Right cardiac atrium (tissue), 5 donors: ENCODE results near the gene TMEM191C. TPM values are rescaled to one million over a fixed set of nuclear protein-coding genes. Genes with fewer than 3 reads are reported as not detected.
"Not testable (repeated sequence)": the region's sequence is repeated elsewhere in the genome, so short reads cannot be mapped to it uniquely, and the experiment has no call there.

Source experiments
- ATAC-seq, 2 donors: fragments of 200-7000 bp; cut with Tn5 transposase; one replicate each; pipeline versions ENCODE4 v1.8.0 to v1.9.1; 2020; ENCODE audit warnings: moderate library complexity in 2 of 2, mild to moderate bottlenecking in 1 of 2
- DNase-seq, 3 donors: peaks; one replicate each; pipeline ENCODE4 v3.0.0-alpha.2; 2020
- H3K27ac ChIP-seq: one replicate; pipeline ENCODE4 v1.5.1; 2013; ENCODE audit warnings: mild to moderate bottlenecking, low read length, control low read depth, moderate library complexity
- H3K27me3 ChIP-seq: one replicate; pipeline ENCODE4 v1.6.1; 2013; ENCODE audit not compliant: control insufficient read depth, insufficient read depth
- H3K4me1 ChIP-seq: one replicate; pipeline ENCODE4 v1.6.1; 2013; ENCODE audit warnings: low read length; ENCODE audit not compliant: control insufficient read depth, insufficient read depth
- H3K4me3 ChIP-seq: one replicate; pipeline ENCODE4 v1.5.1; 2013; ENCODE audit warnings: low read length, control low read depth
- H3K9me3 ChIP-seq: one replicate; pipeline ENCODE4 v1.6.1; 2013; ENCODE audit warnings: low read length; ENCODE audit not compliant: control insufficient read depth
- WGBS: extraction: QIAGEN DNeasy Blood & Tissue Kit; methylation state at CpG from one replicate; pipeline ENCODE4 v1.1.7; 2013; 5-methylcytosine and 5-hydroxymethylcytosine counted together
- intact Hi-C, 4 donors: fragments of 100-400 bp; cut with DNase I; formaldehyde crosslinking; loops; one replicate each; pipeline versions ENCODE4 v1.11.0 to v1.14.0; 2022 to 2023
- polyA plus RNA-seq: library from polyadenylated mRNA; stranded (reverse); fragments of 200-250 nt; gene quantifications from one replicate; pipeline ENCODE4 v1.2.3, GENCODE V29; 2013
- total RNA-seq, 4 donors: library from RNA; stranded (reverse); fragmentation: NEBNext Ultra II Directional; extraction: Animal tissue kit (Norgen Biotek cat#: 25700); gene quantifications; one replicate each; pipeline ENCODE4 v1.2.1, GENCODE V29; 2021
- donor health status: healthy with polysubstance abuse.
- donor health status: DM: no; HTN: yes; CAD: no.
- donor health status: DM: no; HTN: no; CAD: no.
- donor health status: DM: no; HTN: yes; CAD: no; lungs with severe emphysema.
- donor health status: DM: yes; HTN: yes; CAD: no.

TMEM191C gene
- total and polyA plus RNA-seq, 5 donors: 0.66 to 1.4 (median 0.94) TPM; not detected in 1

GRCh38 chr22:21492271-21492670 lies 25.1 kb downstream of the TMEM191C start:
- DNase-seq, H3K4me3 ChIP-seq, H3K9me3 ChIP-seq, H3K4me1 ChIP-seq, H3K27ac ChIP-seq, H3K27me3 ChIP-seq, intact Hi-C loops: not testable (repeated sequence)
- no CpG with 5 or more reads among the region's 8 CpGs for WGBS
- peak; percentile 3 to 37 for ATAC-seq

DNA sequence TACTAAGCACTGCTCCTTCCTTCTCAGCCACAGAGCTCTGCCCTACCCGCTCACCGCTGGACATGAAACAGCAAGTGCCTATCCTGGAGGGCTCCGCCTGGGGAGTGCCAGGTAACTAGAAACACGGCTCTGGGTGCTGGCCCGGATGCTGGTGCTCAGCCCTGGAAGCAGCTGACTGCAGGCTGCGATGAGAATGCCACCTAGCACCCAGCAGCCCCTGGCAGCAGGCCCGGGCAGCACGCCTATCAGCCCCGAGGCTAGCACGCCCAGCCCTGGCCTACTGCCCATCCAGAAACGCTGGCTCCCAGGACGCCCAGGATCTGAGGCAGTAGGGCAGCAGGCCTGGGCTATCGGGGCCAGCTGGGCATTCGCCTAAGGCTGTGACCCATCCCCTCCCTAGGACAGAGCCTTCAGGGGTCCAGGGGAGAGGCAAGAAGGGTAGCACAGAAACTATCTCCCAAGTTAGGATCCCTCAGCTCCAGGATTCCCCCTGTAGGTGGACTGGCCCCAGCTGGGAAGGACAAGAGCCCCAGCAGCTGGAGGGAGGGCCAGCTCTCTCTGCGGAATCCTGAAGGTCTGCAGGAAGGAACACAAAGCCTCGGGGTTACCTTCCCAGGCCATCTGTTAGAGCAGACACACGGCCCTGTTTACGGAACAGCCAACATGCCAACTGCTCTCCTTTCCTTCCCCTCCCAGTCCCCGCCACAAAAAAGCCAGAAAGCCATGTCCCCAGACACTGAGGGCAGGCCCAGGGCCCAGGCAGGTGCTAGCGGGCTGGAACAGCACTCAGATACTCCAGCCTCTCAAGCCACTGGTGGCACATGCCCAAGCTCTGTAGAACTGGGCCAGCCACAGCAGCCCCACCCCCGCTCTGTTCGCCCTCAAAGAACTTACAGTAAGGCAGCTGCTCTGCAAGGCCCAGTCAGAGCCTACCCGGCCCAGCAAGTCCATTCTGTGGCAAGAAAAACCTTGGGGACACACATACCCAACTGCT lies 26.9 kb downstream of the TMEM191C start:
- H3K4me3 ChIP-seq, H3K4me1 ChIP-seq, H3K9me3 ChIP-seq, intact Hi-C loops, DNase-seq, H3K27ac ChIP-seq, H3K27me3 ChIP-seq: not testable (repeated sequence)
- ATAC-seq: peak; percentile 73 to 75
- no CpG with 5 or more reads among the region's 23 CpGs for WGBS

- ATAC-seq: peak; percentile 90 to 91
- WGBS: no CpG with 5 or more reads among the region's 4 CpGs
- intact Hi-C loops: not testable (repeated sequence)
These were observed 30.8 kb downstream of the TMEM191C start for GRCh38 chr22:21497984-21498383.

GRCh38 chr22:21498489-21498888 lies 31.3 kb downstream of the TMEM191C start:
- not testable (repeated sequence) for DNase-seq
- ATAC-seq: peak; percentile 10 to 22
- no CpG with 5 or more reads among the region's 7 CpGs for WGBS

More at GRCh38 chr22:21497984-21498383, 30.8 kb downstream of the TMEM191C start:
- not testable (repeated sequence) for H3K9me3 ChIP-seq, H3K4me3 ChIP-seq, H3K27ac ChIP-seq, H3K4me1 ChIP-seq, H3K27me3 ChIP-seq, DNase-seq

DNA sequence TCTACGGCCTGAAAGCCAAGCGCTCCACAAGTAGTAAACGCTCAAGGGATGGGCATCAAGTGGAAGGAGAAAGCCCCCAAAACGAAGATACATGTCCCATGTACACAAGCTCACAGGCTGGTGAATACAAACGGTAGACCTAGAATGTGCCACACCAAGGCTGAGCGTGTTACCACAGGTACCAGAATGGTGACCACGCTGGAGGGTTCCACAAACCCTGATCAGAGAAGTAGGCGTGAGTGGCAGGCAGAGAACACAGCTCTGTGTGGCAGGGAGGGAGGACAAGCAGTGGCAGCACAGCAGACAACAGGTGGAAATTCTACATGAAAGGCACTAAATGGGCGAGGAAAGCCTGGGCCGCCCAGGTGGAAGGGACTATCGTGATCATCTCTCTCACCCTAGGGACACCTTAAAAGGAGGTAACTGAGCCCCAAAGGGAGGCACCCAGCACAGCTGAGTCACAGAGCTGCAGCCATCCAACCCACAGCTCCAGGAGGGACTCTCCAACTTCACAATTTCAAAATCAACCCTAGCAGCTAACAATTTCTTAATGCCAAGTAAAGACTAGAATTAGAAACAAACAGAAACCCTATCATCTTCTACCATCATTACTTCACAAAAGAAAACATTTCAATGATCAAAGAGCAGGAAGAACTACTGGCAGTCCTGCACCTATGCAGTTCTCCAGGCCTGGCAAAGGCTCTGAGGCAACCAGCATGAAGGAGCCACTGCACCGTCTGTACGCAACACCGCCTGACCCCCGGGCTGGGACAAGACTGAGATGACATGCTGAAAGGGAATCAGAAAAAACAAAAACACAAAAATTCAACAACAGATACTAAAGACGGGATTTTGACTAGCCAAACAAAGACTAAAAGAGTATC lies 32.7 kb downstream of the TMEM191C start:
- intact Hi-C loops, H3K27ac ChIP-seq, H3K27me3 ChIP-seq, ATAC-seq, H3K4me1 ChIP-seq, H3K4me3 ChIP-seq, DNase-seq, H3K9me3 ChIP-seq: not testable (repeated sequence)
- no CpG with 5 or more reads among the region's 16 CpGs for WGBS

More at GRCh38 chr22:21498489-21498888, 31.3 kb downstream of the TMEM191C start:
- H3K9me3 ChIP-seq, intact Hi-C loops, H3K4me3 ChIP-seq, H3K27me3 ChIP-seq, H3K4me1 ChIP-seq, H3K27ac ChIP-seq: not testable (repeated sequence)

DNA sequence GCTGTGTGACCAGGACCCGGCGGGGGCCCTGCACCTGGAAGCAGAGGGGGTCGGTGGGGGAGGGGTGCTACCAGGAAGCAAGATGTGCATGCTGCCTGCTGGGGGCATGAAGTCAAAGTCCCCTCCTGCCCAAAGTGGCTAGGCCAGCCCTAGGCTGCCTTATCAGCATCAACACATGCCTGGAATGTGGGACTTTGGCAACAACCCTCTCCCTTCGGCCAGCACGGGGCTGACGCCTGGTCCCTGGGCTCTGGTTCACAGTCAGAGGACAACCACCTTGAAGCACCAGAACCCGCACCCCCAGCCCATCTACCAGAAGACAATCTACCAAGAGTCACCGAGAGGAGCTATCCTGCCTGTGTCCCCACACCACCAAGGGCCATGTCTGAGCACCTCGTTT lies 43.2 kb downstream of the TMEM191C start:
- H3K27ac ChIP-seq, DNase-seq, H3K9me3 ChIP-seq, H3K4me3 ChIP-seq, intact Hi-C loops, H3K27me3 ChIP-seq, H3K4me1 ChIP-seq: not testable (repeated sequence)
- WGBS: no CpG with 5 or more reads among the region's 9 CpGs
- ATAC-seq: peak; percentile 63 to 65

DNA sequence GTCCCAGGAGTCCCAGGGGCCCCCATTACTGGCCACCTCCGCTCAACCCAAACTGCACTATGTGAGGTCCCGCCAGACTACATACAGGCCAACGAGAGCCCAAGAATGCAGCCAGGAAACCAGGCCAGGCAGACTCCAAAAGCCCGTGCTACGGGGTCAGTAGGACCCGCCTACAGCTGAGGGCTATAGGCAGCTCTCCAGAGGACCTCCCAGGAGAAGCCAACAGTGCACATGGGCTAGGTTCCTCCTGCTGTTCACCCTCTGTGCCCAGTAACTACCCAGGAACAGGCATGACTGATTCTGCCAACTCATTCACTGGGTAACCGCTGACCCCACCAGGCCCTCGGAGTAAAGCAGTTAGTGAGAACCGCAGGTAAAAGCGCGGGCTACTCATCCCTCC lies 44.8 kb downstream of the TMEM191C start:
- H3K4me3 ChIP-seq, H3K27ac ChIP-seq, intact Hi-C loops, DNase-seq, H3K27me3 ChIP-seq, H3K4me1 ChIP-seq, H3K9me3 ChIP-seq: not testable (repeated sequence)
- WGBS: 91% methylated on average over 4 of the region's 11 CpGs
- peak; percentile 35 to 44 for ATAC-seq

- H3K27ac ChIP-seq, H3K27me3 ChIP-seq, H3K4me1 ChIP-seq, H3K9me3 ChIP-seq, DNase-seq, intact Hi-C loops, H3K4me3 ChIP-seq: not testable (repeated sequence)
- peak in 1 of 2 donors; percentile 23 for ATAC-seq
- WGBS: no CpG with 5 or more reads among the region's 12 CpGs
These were observed 46.9 kb downstream of the TMEM191C start for GRCh38 chr22:21514117-21514516.

GRCh38 chr22:21515234-21515633 lies 48.0 kb downstream of the TMEM191C start:
- H3K9me3 ChIP-seq, ATAC-seq, H3K27ac ChIP-seq, DNase-seq, intact Hi-C loops, H3K27me3 ChIP-seq, H3K4me1 ChIP-seq, H3K4me3 ChIP-seq: not testable (repeated sequence)
- no CpG with 5 or more reads among the region's 9 CpGs for WGBS

DNA sequence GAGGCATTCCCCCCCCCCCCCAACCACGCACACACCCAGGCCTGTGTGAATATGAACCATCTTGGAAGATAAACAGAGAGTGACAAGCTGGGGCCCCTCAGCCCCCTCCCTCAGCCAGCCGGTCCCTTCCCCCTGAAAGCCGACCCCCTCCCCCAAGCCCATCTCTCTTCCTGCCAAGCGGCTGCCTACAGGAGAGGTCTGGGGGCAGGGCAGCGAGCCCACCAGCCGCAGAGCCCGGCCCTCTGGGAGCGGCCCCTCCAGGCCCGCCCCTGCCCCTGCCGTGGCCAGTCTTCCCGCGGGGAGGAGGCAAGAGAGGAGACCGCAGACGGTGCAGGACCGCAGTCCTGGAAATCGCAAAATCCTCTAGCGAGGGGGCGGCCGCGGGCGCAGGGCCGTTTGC lies 49.3 kb downstream of the TMEM191C start:
- H3K27me3 ChIP-seq, H3K4me3 ChIP-seq, DNase-seq, intact Hi-C loops, H3K4me1 ChIP-seq, H3K9me3 ChIP-seq, H3K27ac ChIP-seq: not testable (repeated sequence)
- no CpG with 5 or more reads among the region's 22 CpGs for WGBS
- ATAC-seq: peak in 1 of 2 donors; percentile 5
